ENCODE results near the gene RCCD1.

DNA sequence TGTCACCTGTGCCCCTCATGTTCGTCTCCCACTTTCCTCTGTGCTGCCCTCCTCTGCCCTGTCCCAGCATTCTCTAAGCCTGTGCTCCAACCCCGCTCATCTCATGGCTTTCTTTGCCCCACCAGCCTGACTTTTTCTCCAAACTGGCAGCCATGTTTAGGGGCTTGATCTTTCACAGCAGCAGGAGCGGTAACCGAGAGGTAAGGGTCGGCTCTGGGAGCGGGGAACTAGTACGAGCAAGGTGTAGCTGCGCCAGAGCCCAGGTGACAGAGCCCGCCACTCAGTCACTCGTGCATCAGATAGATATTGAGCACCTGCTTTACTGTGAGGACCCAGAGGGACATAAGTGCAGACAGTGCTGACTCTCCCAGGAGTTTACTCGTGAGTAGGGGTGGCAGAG, 38.2 kb upstream of the RCCD1 start:
- TF ChIP-seq, protein P1, sequence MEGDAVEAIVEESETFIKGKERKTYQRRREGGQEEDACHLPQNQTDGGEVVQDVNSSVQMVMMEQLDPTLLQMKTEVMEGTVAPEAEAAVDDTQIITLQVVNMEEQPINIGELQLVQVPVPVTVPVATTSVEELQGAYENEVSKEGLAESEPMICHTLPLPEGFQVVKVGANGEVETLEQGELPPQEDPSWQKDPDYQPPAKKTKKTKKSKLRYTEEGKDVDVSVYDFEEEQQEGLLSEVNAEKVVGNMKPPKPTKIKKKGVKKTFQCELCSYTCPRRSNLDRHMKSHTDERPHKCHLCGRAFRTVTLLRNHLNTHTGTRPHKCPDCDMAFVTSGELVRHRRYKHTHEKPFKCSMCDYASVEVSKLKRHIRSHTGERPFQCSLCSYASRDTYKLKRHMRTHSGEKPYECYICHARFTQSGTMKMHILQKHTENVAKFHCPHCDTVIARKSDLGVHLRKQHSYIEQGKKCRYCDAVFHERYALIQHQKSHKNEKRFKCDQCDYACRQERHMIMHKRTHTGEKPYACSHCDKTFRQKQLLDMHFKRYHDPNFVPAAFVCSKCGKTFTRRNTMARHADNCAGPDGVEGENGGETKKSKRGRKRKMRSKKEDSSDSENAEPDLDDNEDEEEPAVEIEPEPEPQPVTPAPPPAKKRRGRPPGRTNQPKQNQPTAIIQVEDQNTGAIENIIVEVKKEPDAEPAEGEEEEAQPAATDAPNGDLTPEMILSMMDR (IDR thresholded peaks at IDR 0.05), result no peak
- TF ChIP-seq, protein P2, sequence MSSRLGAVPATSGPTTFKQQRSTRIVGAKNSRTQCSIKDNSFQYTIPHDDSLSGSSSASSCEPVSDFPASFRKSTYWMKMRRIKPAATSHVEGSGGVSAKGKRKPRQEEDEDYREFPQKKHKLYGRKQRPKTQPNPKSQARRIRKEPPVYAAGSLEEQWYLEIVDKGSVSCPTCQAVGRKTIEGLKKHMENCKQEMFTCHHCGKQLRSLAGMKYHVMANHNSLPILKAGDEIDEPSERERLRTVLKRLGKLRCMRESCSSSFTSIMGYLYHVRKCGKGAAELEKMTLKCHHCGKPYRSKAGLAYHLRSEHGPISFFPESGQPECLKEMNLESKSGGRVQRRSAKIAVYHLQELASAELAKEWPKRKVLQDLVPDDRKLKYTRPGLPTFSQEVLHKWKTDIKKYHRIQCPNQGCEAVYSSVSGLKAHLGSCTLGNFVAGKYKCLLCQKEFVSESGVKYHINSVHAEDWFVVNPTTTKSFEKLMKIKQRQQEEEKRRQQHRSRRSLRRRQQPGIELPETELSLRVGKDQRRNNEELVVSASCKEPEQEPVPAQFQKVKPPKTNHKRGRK (CRISPR knock-in tag; IDR thresholded peaks at IDR 0.05; ENCODE audit: borderline replicate concordance), result no peak
- TF ChIP-seq SP1 (CRISPR knock-in tag; conservative IDR thresholded peaks at IDR 0.05), result no peak

All from WTC11 (cell line).